ENCODE results near the gene PMS2. TPM values are rescaled to one million over a fixed set of nuclear protein-coding genes. Genes with fewer than 3 reads are reported as not detected.
"Not testable (repeated sequence)": the region's sequence is repeated elsewhere in the genome, so short reads cannot be mapped to it uniquely, and the experiment has no call there.

PMS2 gene
- total RNA-seq, 4 donors from 2014 or later = 7.5 to 9.5 (median 8.4) TPM

- H3K36me3 ChIP-seq = peaks cover 38 to 81% (median 70%) of the 10 kb centered on the region in 4 donors
- intact Hi-C loops (cut with DNase I) = no loop called here
- H3K9me3 ChIP-seq = no peaks in the 10 kb centered on the region
- peaks cover 14 to 32% (median 22%) of the 10 kb centered on the region in 4 donors for H3K4me1 ChIP-seq
- peak overlapping the region in 2 of 4 donors; percentile 58 to 59 for H3K27ac ChIP-seq (replicated peaks in 1 of 4)
- 91% methylated on average over 7 of the region's 8 CpGs for WGBS
- DNase-seq (ENCODE audit: extremely low spot score) = no peak
- no peaks in the 10 kb centered on the region for H3K27me3 ChIP-seq
- no peak overlapping the region for H3K4me3 ChIP-seq
- TF ChIP-seq CTCF (IDR thresholded peaks at IDR 0.05) (no peak), POLR2A (IDR thresholded peaks at IDR 0.05; ENCODE audit: low read depth) (no peak), EP300 (IDR thresholded peaks at IDR 0.05) (no peak), POLR2AphosphoS5 (IDR thresholded peaks at IDR 0.05) (no peak)
These were observed 7.8 kb upstream of the PMS2 start for GRCh38 chr7:6016653-6016966.

GRCh38 chr7:6015917-6016652, 7.2 kb upstream of the PMS2 start:
- TF ChIP-seq EP300 (IDR thresholded peaks at IDR 0.05) (no peak), CTCF (IDR thresholded peaks at IDR 0.05) (no peak), POLR2AphosphoS5 (IDR thresholded peaks at IDR 0.05) (no peak), POLR2A (IDR thresholded peaks at IDR 0.05; ENCODE audit: low read depth) (no peak)
- Histone ChIP-seq H3K36me3 (peaks cover 34 to 77% (median 66%) of the 10 kb centered on the region in 4 donors), H3K4me3 (no peak overlapping the region), H3K4me1 (peaks cover 14 to 34% (median 25%) of the 10 kb centered on the region in 4 donors), H3K27me3 (no peaks in the 10 kb centered on the region), H3K9me3 (no peaks in the 10 kb centered on the region), H3K27ac (replicated peaks in 1 of 4) (peak overlapping the region; percentile 37 to 59 (median 56))
- DNase-seq (ENCODE audit: extremely low spot score) = no peak
- 68% methylated on average over 8 of the region's 8 CpGs for WGBS
- intact Hi-C loops (cut with DNase I) = no loop called here

GRCh38 chr7:6012355-6013104, 3.7 kb upstream of the PMS2 start:
- TF ChIP-seq EP300 (IDR thresholded peaks at IDR 0.05) = no peak
- TF ChIP-seq POLR2AphosphoS5 (IDR thresholded peaks at IDR 0.05) = no peak
- TF ChIP-seq POLR2A (IDR thresholded peaks at IDR 0.05; ENCODE audit: low read depth) = no peak
- TF ChIP-seq CTCF (IDR thresholded peaks at IDR 0.05) = no peak
- Histone ChIP-seq H3K27ac (replicated peaks in 1 of 4) (no peak overlapping the region), H3K36me3 (peaks cover 5 to 45% (median 32%) of the 10 kb centered on the region in 4 donors), H3K9me3 (no peaks in the 10 kb centered on the region), H3K4me3 (no peak overlapping the region), H3K4me1 (peaks cover 29 to 58% (median 50%) of the 10 kb centered on the region in 4 donors), H3K27me3 (no peaks in the 10 kb centered on the region)
- WGBS = 83% methylated on average over 14 of the region's 14 CpGs
- intact Hi-C loops (cut with DNase I) = no loop called here
- DNase-seq (ENCODE audit: extremely low spot score) = no peak

- peaks cover 31 to 63% (median 51%) of the 10 kb centered on the region in 4 donors for H3K4me1 ChIP-seq
- H3K4me3 ChIP-seq = no peak overlapping the region
- H3K27me3 ChIP-seq = no peaks in the 10 kb centered on the region
- 89% methylated on average over 2 of the region's 2 CpGs for WGBS
- no peak overlapping the region for H3K27ac ChIP-seq (replicated peaks in 1 of 4)
- H3K9me3 ChIP-seq = no peaks in the 10 kb centered on the region
- intact Hi-C loops (cut with DNase I) = no loop called here
- DNase-seq (ENCODE audit: extremely low spot score) = no peak
- H3K36me3 ChIP-seq = peaks cover 4 to 35% (median 23%) of the 10 kb centered on the region in 4 donors
- TF ChIP-seq CTCF (IDR thresholded peaks at IDR 0.05) (no peak), POLR2A (IDR thresholded peaks at IDR 0.05; ENCODE audit: low read depth) (no peak), EP300 (IDR thresholded peaks at IDR 0.05) (no peak), POLR2AphosphoS5 (IDR thresholded peaks at IDR 0.05) (no peak)
These were observed 2.7 kb upstream of the PMS2 start for GRCh38 chr7:6011541-6011940.

- Histone ChIP-seq H3K4me3 (peak overlapping the region in 1 of 4 donors; percentile 80), H3K27ac (replicated peaks in 1 of 4) (peak overlapping the region in 3 of 4 donors; percentile 88 to 99 (median 92)), H3K4me1 (peaks cover 22 to 52% (median 39%) of the 10 kb centered on the region in 4 donors), H3K36me3 (peaks cover 0 to 24% (median 13%) of the 10 kb centered on the region in 4 donors)
- H3K27me3 ChIP-seq; intact Hi-C loops (cut with DNase I); DNase-seq (ENCODE audit: extremely low spot score); H3K9me3 ChIP-seq: not testable (repeated sequence)
- WGBS = 72% methylated on average over 8 of the region's 8 CpGs
These were observed 1.5 kb upstream of the PMS2 start for GRCh38 chr7:6010370-6010769.

GRCh38 chr7:6007835-6008590, 836 bp downstream of the PMS2 start:
- intact Hi-C loops (cut with DNase I); H3K27me3 ChIP-seq; H3K9me3 ChIP-seq; DNase-seq (ENCODE audit: extremely low spot score): not testable (repeated sequence)
- Histone ChIP-seq H3K36me3 (peaks cover 0 to 31% (median 15%) of the 10 kb centered on the region in 4 donors), H3K4me3 (peak overlapping the region; percentile 67 to 80 (median 76)), H3K27ac (replicated peaks in 1 of 4) (peak overlapping the region; percentile 88 to 99 (median 92)), H3K4me1 (peaks cover 16 to 40% (median 32%) of the 10 kb centered on the region in 4 donors)
- 46% methylated on average over 27 of the region's 27 CpGs for WGBS
